ENCODE results near the gene PLCXD3. TPM values are rescaled to one million over a fixed set of nuclear protein-coding genes. Genes with fewer than 3 reads are reported as not detected.

Gene PLCXD3
- total RNA-seq, 1 donor from 2014 or later = 10.6 TPM

DNA sequence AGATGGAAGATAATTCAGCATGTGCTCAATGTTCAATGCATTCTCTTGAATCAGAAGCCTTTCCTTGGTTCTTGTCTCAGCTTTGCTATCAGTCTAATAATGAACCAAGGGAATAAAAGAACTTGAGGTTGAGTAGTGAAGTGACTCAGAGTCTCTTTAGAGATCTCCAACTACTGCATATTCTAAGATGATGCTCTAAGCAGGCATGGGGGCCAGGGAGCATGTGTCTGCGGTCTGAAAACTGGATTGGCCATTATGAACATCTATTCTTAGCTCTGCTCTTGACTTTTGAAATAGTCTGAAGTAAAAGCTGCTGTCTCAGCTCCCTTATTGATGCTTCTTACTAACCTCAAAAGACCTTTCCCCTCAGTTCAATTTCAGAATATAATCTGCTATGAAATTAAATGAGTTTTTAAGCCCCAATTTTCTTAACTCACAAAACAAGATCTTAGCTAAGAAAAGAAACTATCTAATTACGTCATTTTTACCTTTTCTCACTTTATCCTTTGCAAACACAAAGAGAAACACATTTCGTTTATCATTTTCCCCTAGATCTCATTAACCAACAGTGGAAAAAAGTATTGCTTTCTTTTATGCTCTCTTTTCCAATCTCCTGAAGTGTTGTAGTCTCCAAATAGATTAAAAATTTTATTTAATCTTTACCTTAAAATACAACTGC, 44.8 kb downstream of the PLCXD3 start:
- Histone ChIP-seq H3K36me3 (no peaks in the 10 kb centered on the region), H3K4me1 (no peaks in the 10 kb centered on the region), H3K27ac (no peak overlapping the region), H3K4me3 (no peak overlapping the region), H3K9me3 (no peaks in the 10 kb centered on the region), H3K27me3 (no peaks in the 10 kb centered on the region)
- DNase-seq (ENCODE audit: extremely low spot score in 2 of 2) = no peak
- TF ChIP-seq POLR2AphosphoS5 (IDR thresholded peaks at IDR 0.05; ENCODE audit: insufficient read depth in 1 of 2, low read depth in 1 of 2) (no peak), POLR2A (IDR thresholded peaks at IDR 0.05) (no peak)
- TF ChIP-seq, protein P1, sequence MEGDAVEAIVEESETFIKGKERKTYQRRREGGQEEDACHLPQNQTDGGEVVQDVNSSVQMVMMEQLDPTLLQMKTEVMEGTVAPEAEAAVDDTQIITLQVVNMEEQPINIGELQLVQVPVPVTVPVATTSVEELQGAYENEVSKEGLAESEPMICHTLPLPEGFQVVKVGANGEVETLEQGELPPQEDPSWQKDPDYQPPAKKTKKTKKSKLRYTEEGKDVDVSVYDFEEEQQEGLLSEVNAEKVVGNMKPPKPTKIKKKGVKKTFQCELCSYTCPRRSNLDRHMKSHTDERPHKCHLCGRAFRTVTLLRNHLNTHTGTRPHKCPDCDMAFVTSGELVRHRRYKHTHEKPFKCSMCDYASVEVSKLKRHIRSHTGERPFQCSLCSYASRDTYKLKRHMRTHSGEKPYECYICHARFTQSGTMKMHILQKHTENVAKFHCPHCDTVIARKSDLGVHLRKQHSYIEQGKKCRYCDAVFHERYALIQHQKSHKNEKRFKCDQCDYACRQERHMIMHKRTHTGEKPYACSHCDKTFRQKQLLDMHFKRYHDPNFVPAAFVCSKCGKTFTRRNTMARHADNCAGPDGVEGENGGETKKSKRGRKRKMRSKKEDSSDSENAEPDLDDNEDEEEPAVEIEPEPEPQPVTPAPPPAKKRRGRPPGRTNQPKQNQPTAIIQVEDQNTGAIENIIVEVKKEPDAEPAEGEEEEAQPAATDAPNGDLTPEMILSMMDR (IDR thresholded peaks at IDR 0.05) = no peak
- intact Hi-C loops (cut with DNase I) = no loop called here

DNA sequence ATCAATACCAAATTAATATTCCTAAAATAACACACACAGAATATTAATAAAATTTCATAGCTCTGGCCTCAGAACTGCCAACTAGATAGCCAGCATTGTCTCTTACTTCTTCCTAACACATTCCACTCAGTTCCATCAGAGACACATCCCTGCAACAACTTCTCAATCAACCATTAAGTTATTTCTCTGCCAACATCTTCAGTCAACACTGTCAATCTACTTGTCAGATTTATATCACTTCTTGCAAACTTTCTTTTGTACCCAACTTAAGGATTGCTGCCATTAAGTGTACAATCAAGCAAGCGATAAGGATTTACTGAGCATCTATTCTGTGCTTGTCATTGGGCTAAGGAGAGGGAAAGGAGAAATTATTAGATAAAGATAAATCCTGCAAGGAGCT, 50.8 kb downstream of the PLCXD3 start:
- DNase-seq (ENCODE audit: extremely low spot score in 2 of 2) = no peak
- Histone ChIP-seq H3K27ac (no peak overlapping the region), H3K4me1 (no peaks in the 10 kb centered on the region), H3K4me3 (no peak overlapping the region), H3K9me3 (no peaks in the 10 kb centered on the region), H3K27me3 (no peaks in the 10 kb centered on the region), H3K36me3 (no peaks in the 10 kb centered on the region)
- intact Hi-C loops (cut with DNase I) = no loop called here
- TF ChIP-seq POLR2AphosphoS5 (IDR thresholded peaks at IDR 0.05; ENCODE audit: insufficient read depth in 1 of 2, low read depth in 1 of 2) (no peak), POLR2A (IDR thresholded peaks at IDR 0.05) (no peak)
- TF ChIP-seq, protein P1 (IDR thresholded peaks at IDR 0.05) = no peak

DNA sequence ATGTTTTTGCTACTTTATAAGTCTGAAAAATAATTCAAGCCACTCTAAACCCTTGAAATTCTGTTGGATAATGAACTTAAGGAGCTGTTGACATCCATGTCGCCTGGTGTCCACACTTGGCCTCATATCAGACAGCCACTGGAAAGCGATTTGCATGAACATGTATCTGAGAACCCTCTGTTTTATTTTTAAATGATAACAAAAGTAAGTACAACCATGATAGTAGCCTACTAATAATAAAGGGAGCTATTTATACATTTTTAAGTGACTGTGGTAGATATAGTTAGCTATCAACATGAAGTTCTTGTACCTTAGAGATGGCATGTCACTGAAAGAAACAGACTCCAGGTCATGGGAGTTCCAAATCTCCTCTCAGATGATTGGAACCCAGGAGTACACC, 53.3 kb downstream of the PLCXD3 start:
- H3K36me3 ChIP-seq = no peaks in the 10 kb centered on the region
- H3K27me3 ChIP-seq = no peaks in the 10 kb centered on the region
- no peak for TF ChIP-seq POLR2A (IDR thresholded peaks at IDR 0.05)
- TF ChIP-seq, protein P1 (IDR thresholded peaks at IDR 0.05) = no peak
- no peak for TF ChIP-seq POLR2AphosphoS5 (IDR thresholded peaks at IDR 0.05; ENCODE audit: insufficient read depth in 1 of 2, low read depth in 1 of 2)
- H3K4me1 ChIP-seq = no peaks in the 10 kb centered on the region
- H3K9me3 ChIP-seq = no peaks in the 10 kb centered on the region
- no peak overlapping the region for H3K27ac ChIP-seq
- intact Hi-C loops (cut with DNase I) = no loop called here
- DNase-seq (ENCODE audit: extremely low spot score in 2 of 2) = no peak
- no peak overlapping the region for H3K4me3 ChIP-seq

DNA sequence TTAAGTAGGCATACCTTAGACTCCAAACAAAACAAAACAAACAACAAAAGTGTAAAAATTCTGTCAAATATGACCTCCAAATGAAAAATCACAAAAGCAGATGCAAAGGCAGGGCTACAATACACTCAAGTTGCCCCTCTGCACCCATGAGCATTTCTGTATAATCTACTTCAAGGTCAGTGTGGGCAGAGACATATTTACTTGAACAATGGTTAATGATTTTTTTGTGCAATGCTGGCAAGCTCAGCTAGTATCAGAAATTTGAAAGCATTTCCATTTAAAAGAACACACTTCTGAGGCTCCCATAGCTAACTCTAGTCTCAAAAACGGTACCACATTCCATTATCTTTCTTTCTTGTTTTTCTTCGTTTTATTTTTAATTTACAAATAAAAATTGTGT, 57.9 kb downstream of the PLCXD3 start:
- Histone ChIP-seq H3K9me3 (no peaks in the 10 kb centered on the region), H3K4me3 (no peak overlapping the region), H3K27ac (no peak overlapping the region), H3K36me3 (no peaks in the 10 kb centered on the region), H3K4me1 (no peaks in the 10 kb centered on the region), H3K27me3 (no peaks in the 10 kb centered on the region)
- intact Hi-C loops (cut with DNase I) = no loop called here
- TF ChIP-seq POLR2AphosphoS5 (IDR thresholded peaks at IDR 0.05; ENCODE audit: insufficient read depth in 1 of 2, low read depth in 1 of 2) (no peak), POLR2A (IDR thresholded peaks at IDR 0.05) (no peak)
- TF ChIP-seq, protein P1 (IDR thresholded peaks at IDR 0.05) = no peak
- no peak for DNase-seq (ENCODE audit: extremely low spot score in 2 of 2)

DNA sequence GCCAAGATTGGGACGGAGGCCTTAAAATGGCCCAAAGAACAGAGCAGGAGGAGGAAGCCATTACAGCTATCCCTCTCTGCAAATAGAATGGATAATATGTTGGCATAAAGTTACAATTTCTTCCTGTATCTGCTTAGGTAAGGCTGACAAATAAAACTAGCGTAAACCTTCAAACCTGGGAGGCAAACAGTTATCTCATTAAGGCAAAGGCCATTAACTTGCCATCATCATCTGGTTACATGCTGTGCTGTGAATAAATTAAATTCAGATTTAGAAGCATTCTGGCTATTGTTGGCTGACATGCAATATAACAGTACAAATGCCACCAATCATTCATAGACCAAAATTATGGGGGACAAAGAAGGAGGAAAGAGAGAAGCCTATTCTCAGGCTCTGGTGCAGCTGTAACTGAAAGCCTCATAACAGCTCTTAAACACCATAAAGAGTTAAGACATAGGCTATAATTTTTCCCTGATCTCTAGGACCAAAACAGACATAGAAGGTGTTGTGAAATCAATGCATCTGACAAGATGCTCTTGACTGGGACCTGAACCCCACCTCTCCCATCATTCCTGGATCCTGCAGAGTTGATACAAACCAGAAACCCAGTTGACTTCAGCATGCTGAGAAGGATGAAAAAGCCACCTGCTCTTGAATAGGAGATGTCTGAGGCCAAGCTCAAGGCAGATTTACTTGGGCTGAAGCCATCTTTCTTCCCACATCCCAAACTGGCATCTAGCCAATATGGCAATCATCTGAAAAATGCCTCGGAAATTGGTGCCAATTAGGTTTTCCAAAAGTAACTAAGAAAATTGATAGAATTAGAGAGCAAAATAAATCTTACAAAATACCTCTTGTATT, 62.5 kb downstream of the PLCXD3 start:
- Histone ChIP-seq H3K27me3 (no peaks in the 10 kb centered on the region), H3K4me1 (peaks cover 6% of the 10 kb centered on the region), H3K27ac (no peak overlapping the region), H3K9me3 (no peaks in the 10 kb centered on the region), H3K4me3 (no peak overlapping the region), H3K36me3 (no peaks in the 10 kb centered on the region)
- no peak for DNase-seq (ENCODE audit: extremely low spot score in 2 of 2)
- TF ChIP-seq POLR2AphosphoS5 (IDR thresholded peaks at IDR 0.05; ENCODE audit: insufficient read depth in 1 of 2, low read depth in 1 of 2) = no peak
- TF ChIP-seq POLR2A (IDR thresholded peaks at IDR 0.05) = no peak
- intact Hi-C loops (cut with DNase I) = no loop called here
